Activated CD4-positive, alpha-beta T cell treated with anti-CD3 and anti-CD28 coated beads, Interleukin-2, Interleukin-4, amounts not matched to agents 100 ng/mL and 50 ng/mL, durations not matched to agents 16 hours and 8 hours (primary cell): ENCODE measurements around the gene TMEM72.

Experiments
- DNase-seq: peaks from one replicate; pipeline ENCODE4 v3.0.0-alpha.2; 2020; ENCODE audit warnings: low spot score

Gene TMEM72

DNA sequence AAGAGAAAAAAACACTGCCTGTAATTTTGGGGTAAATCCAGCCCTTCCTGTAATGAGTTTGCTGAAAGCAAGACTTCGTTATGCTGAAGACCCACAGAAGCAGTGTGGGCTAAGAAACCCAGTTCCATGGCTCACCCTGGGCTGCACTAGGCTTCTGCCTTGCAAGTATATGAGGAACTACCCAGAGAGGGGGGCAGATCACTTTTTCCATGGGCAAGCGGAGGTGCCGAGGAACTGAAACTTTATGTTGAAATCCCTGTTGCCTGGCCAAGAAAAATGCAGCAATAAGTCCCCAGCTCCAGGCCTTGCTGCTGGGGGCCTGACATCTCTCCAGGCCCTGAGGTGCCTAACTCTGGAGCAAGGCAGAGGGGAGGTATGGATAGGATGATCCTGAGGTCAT is 57.0 kb downstream of the TMEM72 start:
- DNase-seq = no peak

DNA sequence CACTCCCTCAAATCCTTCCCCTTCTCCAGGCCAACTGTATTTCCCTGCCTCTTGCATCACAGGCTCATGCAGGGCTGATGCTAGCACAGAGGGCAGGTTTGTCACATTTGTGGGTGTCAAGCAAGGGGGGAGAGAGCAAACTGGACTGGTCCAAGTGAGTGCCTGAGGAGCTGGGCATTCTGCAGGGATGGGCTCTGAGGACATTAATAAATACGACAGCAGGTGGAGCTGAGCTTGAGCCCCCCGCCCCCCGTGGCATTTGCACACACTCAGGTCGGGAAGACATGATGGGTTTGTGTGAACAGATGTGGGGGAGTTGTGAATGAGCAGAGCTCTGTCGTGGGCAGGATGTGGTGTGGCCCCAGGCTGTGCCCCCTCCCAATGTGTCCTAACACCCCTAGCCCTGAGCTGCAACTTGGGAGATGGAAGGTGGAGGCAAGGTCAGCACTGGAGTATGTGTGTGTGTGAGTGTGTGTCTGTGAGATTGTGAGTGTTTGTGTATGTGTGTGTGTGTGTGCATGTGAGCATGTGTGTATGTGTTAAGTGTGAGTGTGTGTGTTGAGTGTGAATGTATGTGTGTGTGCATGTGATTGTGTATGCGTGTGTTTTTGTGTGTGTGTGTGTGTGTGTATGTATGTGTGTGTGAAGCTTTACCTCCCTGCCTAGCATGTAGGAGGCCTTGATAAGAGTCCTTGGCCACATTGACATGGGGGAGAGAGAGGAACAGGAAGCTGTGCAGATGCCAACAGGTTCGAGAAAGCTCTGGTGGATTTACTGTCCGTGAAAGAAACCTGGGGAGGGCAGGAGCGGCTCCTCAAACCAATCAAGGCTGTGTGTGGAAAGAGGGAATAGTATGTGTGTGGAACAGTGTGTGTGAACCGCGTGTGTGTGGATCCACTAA is 57.6 kb downstream of the TMEM72 start:
- DNase-seq = no peak

DNA sequence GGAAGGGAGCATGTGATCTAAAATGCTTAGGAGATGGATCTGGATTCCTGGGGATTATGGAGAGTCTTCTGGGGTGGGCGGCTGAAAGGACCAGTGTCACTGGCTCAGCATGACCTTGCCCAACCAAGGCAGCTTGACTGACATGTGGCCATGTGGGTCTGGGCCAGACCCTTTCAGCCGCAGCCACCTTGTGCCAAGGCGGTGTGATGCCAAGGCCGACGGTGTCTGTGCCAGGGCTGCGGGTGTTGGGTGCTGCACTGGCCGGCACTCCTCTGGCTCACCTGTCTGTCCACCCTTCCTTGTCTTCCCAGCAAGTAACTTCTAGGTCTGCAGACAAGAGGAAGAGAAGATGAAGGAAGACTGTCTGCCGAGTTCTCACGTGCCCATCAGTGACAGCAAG is 58.7 kb downstream of the TMEM72 start:
- DNase-seq = no peak

DNA sequence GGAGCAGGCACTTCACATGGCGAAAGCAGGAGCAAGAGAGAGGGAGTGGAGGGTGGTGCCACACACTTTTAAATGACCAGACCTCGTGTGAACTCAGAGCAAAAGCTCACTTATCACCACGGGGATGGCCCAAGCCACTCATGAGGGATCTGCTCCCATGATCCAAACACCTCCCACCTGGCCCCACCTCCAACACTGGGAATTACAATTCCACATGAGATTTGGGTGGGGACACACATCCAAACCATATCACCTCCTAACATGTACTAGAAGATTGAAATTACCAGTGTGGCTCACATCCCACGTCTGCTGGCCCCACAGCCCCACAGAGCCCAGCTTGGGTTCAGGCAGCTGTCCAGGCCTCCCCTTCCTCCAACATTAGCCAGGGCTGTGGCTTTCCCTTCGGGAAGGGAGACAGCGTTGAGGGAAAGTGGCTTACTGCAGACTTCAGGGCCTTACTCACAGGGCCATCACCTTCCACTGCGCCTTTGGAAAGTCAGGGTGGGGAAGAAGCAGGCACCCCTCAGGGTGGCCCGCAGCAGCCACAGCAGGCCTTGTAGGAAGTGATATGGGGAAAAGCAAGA is 59.8 kb downstream of the TMEM72 start:
- no peak for DNase-seq

DNA sequence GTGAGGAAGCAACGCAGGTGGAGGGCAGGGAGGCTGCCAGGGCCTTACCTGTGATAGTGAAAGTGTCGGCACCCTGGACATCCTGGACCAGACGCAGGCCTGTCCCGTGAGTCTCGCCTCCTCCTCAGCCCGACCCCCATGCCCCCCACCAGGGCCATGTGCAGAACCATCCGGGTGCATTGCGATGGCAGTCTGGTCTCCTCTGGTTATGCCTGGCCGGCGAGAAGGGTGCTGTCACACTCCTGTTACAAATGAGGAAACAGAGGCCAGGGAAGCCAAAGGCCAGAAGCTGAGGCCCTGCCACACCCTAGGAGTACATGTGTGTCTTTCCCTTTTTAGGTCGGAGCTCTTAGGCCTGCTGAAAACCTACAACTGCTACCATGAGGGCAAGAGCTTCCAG is 60.3 kb downstream of the TMEM72 start:
- DNase-seq = no peak

DNA sequence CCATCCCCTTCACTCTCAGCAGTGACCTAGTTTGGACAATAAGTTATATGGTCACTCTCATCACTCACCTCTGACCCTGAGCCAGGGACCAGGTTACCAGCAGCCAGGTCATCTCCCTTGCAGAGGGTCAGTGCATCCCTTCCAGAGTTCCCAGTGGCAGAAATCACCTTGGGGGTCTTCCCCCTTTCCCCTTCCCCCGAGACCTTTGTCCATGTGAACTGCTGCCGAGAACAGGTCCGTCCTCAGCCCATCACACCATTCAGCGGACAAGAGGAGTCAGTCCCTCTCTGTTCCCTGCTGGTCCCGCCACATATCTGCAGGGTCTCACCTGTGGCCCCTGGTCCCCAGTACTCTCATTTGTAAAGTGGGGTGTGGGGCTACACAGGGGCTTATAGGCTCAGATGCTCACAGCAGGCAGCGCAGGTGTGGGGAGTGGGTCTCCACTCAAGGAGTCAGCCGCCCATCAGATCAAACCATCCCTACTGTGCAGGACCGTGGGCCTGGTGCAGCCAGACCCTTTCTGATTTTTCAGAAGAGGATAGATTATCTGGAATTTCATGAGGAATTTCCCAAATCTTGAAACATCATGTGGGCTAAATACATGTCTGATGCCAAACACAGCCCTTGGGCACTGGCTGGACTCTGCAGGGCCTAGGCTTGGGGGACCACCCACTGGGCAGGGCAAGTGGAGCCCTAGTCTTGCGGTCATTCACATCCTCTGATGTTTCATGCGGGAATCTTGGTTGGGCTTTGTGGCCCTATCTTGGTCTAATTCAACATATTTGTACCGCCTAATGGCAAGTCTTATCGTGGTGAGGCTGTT is 61.0 kb downstream of the TMEM72 start:
- DNase-seq = no peak

DNA sequence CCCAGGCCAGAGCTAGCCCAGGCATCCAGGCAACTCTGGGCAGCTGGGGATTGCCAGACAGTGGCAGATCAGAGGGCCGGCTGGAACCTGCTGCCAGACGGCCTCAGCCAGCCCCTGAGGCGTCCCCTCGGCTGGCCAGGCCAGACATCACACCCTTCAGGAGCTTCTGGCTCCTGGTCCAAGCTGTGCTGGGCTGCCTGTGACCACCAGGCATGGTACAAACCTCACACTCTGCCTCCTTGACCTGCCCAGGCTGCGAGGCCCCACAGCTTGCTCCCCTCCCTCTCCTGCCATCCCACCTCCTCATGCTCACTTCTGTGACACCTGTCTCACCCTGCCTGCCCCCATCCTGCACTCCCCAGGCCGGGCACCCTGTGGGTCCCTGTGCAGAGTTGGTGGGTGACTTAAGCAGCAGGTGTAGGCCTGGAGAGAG is 61.8 kb downstream of the TMEM72 start:
- DNase-seq = no peak

DNA sequence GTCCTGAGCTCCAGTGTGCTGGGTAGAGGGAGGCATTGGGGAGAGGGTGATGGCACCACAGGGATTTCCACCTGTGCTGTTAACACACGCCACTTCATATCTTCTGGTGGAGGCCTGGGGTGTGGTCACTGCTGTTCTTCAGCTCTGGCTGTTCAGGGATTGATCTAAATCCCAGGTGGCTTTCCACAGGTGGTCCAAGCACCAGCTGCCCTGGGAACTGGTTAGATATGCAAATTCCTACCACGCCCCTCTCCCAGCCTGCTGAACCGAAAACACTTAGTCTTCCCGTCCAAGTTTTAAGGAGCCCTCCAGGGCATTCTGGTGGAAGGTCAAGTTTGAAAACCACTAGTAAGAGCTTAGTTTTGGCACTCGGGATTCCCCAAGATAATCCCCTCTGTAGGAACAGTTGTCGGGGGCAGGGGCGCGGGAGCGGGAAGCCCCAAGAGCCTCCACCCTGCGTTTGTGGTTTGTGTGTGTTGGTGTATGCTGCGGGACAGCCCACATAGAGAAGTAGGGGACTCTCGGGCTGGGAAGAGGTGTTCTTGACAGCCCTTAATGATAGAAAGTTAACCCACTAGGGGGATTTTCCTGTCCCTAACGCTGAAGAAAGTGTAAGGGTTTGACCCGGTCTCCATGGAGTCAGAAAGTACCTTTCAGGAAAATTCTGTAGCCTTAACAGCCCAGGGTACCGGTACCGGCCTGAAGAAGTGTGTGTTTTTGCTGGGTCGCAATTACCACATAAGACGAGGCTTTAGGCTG is 62.4 kb downstream of the TMEM72 start:
- DNase-seq = no peak

DNA sequence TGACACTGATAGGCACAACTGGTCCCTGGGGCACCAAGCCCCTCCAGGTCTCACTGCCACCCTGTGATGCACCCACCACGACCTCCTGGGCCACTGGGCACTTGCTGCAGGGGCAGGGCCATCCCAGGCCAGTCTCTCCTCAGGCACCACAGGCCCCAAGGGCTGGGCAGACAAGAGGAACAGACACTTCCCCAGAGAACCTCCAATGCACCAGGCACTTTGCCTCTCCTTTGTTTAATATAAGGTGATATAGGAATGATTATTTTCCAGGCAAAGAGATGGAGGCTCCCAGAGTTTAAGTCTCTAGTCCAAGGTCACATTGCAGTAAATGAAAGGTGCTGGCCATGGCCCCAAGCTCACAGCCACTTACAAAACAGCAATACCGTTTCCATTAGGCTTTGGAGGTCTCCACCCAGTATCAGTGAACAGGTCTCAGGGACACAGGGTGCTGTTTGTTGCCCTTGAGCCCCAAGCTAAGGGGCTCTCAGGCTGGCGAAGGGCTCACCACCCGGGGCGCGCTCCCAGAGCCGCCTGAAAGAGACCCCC is 63.0 kb downstream of the TMEM72 start:
- DNase-seq = no peak

DNA sequence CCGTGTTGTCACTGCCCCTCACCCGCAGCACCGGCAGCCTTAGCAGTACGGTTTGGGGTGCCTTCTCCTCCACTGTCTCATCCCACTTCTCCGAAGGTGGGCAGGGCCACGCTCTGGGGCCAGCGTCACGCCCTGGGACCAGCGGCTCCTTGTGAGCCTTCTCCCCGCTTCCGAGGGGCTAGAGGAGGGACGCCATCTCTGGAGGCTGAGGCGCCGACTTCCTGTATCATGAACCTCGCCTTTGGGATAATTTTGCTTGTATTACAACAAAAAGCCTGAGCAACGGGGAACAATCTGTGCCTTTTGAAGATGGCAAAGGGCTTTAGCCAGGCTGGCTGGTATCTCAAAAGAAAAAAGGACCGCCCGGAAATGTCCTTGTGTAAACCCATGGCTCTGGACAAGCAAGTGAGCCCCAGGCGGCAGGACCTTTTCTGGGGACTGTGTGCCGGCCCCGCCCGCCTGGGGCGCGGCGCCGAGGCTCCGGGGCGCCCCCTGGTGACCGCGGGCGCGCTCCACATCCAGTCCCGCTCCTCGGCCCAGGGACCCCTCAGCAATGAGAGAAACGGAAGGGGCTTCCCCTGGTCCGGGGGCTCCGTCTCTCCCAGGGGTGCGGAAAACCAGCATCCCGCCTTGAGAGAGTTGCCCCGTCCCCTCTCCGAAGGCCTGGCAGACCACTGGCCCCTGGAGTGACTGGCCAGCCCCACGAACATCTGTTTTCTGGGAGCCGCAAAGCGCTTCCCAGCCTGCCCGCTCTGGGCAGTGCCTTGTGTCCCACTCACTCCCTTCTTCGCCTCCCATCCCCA is 63.7 kb downstream of the TMEM72 start:
- DNase-seq = peak; percentile 60

DNA sequence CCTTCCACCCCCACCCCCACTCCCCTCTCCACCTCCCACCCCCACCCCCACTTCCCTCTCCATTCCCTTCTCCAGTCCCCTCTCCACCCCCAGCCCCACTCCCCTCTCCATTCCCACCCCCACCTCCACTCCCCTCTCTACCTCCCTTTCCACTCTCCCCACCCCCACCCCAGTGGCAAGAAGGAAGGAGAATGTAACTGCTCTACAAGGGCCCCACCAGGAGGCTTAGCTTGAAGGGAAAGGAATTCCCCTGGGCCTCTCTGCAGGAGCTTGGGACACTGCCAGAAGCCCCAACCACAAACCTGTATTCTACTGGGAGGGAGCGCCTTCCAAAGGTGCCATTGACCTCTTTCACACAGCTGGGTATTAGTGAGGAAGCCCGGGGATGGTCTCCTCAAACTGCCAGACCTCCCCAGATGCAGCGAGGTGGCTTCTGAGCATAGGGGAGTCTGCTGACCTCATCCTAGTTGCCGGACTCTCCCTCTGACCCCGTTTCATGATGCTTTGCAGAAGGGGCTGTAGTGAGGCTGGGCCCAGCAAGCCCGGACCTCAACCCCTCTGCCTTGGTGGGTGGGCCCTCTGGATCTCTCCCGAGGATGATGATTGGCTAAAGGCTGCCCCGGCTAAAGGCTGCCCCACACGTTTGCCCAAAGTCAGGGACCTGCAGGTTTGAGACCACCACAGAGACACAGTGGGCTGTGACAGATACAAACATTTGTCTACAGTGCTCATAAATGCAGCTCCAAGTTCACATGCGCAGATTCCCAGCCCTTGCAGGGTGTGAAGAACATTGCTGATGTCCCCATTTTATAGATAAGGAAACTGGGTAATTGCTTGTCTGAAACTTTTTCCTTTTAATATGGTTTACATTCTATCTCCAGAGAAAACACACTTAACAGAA is 64.5 kb downstream of the TMEM72 start:
- no peak for DNase-seq

DNA sequence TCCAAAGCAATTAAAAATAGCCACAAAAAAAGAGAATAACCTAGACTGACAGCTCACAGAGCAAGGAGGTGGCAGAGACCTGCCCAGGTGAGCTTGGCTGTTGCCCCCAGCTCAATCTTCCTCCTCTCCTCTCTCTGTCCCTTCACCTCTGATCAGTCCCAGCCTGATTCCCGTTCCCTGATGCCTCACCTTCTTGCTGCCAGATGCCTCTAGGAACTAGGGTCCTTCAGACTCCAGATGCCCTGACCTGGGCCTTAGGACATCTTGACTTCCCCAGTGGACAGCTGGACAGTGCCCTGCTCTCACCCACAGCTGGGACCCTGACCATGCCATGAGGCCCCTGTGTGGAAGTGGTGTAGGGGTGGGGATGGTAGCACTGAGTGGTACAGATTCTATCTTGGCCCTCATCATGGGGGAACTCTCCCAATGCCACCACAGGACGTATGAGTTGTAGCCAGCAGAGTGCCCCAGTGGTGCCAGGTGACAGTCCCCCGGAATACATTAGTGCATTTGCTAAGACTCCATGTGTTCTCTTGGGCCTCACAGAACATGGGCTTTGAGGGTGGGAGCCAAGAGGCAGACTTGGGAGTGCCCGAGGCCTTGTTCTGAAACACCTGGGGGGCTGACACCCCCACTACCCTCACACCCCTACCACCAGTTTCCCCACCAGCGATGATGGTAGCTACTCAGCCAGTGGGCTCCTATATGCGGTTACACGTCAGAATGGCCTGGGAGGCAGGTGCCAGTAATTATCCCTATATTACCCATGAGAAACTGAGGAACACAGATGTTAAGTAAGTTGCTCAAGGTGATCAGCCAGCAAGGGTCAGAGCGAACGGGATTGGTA is 65.4 kb downstream of the TMEM72 start:
- no peak for DNase-seq

DNA sequence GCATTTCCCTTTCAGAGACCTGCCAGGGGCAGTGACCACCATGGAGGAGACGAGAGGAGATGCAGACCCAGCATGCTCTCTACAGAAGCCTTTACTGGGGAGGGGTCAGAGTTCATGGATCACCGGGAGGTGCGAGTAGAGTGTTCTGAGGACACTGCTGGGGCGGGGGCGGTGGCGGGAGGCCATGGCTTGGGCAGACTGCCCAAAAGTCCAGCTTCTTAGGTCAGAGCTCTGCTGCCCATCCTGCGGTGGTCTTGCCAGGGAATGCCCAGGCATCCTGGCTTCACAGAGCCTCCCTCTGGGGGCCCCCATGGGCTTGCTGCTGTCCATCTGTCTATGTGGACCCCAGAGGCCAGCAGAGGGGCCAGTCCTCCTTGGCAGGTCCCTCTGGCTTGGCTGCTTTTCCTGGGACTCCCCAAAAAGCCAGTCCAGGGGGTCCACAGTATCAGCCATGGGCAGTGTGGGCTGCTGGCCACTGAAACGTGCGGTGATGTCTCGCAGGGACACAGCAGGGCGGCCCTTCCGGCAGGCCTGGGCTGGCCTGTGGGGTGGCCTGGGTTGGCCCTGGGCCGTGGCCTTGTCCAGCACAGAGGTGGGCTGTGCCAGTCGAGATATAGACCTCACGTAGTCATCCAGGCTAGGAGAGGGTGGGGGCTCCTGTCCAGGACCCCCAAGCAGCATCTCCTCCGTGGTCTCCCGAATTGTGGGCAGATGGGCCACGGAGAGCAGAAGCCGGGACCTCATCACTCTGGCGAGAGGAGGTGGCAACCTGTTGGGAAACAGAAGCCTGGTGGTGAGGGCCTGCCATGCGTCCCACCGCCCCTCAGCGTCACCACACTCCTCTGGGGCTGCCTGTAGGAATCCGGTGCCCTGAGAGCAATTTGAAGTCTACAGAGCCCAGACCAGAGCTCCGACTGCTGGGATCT is 66.4 kb downstream of the TMEM72 start:
- no peak for DNase-seq

DNA sequence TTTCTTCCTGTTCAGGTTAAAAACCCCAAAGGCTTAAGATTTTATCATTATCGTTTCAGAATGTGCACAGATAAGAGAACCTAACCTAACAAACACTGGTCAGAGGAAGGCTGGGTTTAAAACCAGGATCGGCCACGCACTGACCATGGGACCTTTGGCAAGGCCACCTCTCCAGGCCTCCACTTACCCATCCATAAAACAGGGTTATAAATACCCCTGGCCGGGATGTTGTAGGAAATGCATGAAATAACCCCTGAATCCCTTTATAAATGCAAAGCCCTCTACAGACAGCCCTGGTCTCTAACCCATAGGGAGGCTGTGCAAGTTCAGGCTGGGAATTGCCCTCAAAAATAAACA is 67.1 kb downstream of the TMEM72 start:
- no peak for DNase-seq

DNA sequence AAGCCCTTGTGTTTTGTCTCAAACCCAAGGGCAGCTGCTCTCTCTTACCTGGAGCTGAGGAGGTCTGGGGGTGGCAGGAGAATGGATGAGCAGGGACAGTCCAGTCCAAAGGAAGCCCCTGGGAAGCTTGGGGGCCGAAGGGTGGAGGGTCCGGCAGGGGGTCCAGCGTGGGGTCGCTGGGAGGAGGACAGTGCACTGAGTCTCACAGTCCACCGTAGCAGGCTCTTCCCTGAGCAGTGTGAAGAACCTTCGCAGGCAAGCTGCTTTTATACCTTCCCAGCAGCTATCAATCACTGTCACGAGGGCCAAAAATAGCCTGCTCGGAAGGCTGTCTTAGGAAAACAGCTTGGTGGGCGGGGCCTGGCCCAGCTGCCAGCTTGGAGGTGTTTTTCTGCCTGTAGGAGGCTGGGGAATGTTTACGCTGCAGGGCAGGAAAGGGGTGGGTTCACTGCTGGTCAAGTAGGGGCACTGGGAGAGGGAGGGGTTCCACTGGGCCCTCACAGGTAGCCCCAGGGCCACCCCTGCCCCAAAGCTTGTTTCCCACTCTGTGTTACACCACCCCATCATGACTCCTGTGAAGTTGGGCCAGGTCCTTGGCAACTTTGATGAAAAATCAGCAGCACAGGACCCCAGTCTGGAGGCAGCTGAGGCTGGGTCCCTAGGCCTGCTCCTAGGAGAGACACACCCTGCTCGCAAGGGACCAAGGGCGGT is 67.6 kb downstream of the TMEM72 start, which contains the start of gene DEPP1:
Gene DEPP1, minus strand, starts transcription at position 240 of the 711 bp plus-strand sequence. CDS start 779 bp downstream, outside the sequence.
- no peak for DNase-seq

DNA sequence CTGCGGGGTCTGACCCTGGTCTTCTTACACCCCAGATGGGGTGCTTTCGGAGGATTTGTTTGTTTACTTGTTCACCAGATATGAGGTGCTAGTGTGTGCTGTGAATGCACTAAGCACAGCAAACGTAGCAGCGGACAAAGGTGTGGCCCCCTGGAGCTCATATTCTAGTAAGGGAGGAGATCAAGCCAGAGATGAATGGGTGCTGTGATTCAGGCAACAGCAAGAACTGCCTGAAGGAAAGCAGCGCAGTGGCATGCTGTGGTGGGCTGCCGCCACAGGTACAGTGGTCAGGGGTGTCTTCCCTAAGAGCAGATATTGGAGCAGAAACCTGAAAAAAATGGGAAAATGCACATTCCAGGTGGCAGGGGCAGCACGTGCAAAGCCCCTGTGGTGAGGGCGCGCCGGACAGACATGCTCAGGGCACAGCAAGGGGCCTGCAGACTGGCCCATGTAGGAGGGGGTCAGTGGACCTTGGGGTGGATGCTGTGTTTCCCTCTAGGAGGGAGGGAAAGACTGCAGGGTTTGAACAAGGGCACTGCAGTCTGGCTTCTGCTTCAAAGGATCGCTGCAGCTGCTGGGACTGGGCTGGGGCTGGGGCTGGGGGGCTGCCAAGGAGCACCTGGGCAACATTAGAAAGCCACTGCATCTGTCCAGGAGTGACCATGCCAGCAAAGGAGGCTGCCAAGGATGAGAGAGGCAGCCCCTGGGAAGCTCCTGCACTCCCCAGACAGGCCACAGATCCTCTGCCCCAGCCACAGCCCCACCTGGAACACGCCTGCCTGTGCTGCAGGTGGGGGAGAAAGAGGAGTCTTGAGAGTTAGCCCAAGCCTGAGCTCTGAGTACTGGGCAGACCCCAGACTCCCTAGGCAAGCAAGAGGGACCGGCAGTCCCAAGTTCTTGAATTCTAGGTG is 68.4 kb downstream of the TMEM72 start:
- no peak for DNase-seq
